Stimulated activated CD8-positive, alpha-beta memory T cell treated with anti-CD3 and anti-CD28 coated beads, Interleukin-12 subunit alpha, Interleukin-12 subunit beta, amount 100 ng/mL, for 24 hours (primary cell): Measurements from ENCODE around the gene KIF16B.
"Not testable (repeated sequence)": the region's sequence is repeated elsewhere in the genome, so short reads cannot be mapped to it uniquely, and the experiment has no call there.

Source experiments
- DNase-seq: peaks from one replicate; pipeline ENCODE4 v3.0.0-alpha.2; 2020; ENCODE audit errors: extremely low read depth

The KIF16B gene

GRCh38 chr20:16519673-16520072, 53.6 kb downstream of the KIF16B start:
- not testable (repeated sequence) for DNase-seq

GRCh38 chr20:16518784-16519084, 54.5 kb downstream of the KIF16B start:
- DNase-seq = no peak

DNA sequence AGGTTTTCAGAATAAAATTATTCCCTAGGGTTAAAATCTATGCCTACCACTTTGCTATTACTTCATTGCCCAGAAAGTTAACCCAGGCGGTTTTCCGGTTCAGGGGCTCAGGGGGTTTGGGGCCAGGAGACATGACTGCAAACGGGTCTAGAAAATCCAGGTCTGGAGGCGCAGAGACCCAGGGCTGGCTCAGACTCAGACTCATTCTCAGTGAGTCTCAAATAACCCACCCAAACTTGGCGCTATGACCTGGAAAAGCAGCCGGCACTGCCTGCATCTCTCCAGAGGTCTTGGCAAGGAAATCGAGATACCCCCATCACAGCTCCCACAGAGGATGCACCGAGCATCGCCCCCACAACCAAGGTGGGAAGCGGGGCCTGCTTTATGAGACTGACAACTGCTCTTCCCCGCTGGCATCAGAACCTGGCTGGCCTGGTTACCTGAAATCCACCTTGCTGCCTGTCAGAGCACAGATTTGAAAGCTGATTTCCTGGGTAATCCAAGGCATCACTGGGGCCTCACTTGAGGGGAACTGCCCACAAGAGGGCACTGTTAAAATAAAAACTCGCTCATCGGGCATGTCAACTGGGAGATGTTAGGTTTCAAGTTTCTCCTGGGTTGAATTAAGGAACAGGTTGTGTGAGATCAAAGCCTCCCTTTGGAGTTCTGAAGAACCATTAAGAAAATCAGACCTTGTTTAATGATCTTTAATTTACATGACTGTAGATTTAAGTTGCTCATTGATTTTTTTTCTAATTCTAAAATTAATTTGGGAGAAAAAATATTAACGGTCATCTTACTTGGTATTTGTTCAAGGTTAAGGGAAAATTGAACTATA, 55.1 kb downstream of the KIF16B start:
- no peak for DNase-seq

GRCh38 chr20:16516794-16517193, 56.5 kb downstream of the KIF16B start:
- no peak for DNase-seq

GRCh38 chr20:16515046-16515445, 58.2 kb downstream of the KIF16B start:
- DNase-seq = no peak

DNA sequence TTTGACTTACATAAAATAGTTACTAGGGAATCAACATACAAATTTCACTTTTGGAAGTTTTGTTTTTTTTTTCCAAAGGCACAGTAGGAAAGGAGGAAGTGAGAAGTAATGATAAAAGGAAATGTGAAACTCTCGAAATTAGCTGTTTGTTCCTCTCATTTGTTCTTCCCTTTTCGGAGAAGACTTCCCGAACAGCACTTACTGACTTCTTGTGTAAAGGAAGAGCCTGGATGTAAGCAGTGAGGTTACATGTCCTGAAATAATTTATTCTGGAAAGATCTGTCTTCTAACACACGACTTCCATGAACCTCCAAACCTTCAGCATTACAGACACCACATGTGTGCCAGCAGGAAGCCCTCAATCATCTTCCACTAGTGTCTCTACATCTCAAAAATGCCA, 59.1 kb downstream of the KIF16B start:
- no peak for DNase-seq

DNA sequence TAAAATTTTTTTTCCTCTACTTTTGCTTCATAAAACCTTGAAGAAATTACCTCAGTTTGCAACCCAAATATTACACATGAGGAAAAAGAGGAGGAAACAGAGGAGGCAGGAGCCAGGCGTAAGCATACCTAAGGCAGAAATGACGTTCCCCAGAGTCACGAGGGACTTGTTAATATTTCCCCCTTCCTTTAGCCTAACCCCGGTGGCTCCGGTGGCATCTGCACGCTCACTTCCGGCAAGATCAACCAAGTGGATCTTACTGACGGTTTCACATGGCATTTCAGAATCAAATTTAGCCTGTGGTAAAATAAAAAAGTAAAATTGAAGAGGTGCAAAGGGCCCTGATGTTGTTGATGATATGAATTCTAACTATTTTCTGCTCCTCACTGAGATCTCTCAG, 67.4 kb downstream of the KIF16B start:
- no peak for DNase-seq

GRCh38 chr20:16501301-16501700, 71.9 kb downstream of the KIF16B start:
- no peak for DNase-seq

DNA sequence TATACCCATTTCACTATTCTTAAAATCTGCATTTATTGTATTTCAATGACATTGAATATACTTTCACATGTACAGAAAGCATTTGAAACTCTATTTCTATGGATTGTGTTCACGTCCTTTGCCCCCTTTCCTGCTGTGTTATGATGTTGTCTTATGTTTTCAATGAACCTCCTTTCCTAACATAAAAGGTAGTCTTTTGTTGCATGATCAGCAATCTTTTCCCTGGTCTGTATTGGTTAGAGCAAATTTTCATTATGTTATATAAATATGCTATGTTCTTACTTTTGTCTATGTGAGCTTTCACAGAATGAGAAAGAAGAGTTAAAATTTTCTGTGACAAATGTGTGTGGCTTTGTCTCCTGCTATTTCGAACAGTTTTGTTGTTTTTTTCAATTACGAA, 73.1 kb downstream of the KIF16B start:
- no peak for DNase-seq

- no peak for DNase-seq
Measured at GRCh38 chr20:16498526-16499253, 74.6 kb downstream of the KIF16B start.

DNA sequence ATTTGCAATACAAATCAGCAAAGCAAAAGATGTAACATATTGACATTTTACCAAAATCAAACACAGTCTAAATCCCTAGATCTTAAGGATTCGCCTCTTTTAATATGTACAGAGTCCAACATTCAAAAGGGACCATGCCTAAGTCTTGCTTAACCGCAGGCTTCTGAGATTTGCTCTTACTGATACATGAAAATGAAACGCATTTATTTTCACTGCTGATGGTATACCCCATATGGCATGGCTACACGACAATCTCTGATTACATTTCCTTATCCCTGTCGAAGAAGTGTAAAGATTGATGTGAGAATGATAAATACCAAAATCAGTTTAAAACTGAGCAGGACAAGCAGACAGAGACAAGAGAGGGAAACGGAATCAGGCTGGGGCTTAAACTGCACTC, 75.4 kb downstream of the KIF16B start:
- no peak for DNase-seq

DNA sequence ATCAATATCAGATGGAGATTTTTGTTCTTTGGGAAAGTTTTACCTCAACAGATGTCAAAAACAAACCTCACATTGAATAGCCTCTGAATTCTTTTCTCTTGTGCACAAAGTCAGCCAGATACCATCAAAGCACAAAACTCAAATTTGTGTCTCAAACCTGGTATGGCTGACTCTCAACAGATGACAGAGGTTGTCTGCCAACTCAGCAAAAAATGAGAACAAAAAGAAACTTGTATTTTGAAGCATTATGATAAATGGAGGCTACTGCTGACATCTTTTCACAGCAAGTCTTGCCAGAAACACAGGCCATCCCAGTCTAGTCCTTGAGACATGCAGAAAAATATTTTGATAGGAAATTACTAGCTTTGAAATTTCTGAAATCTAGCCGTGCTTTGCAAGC, 79.8 kb downstream of the KIF16B start:
- DNase-seq = no peak

DNA sequence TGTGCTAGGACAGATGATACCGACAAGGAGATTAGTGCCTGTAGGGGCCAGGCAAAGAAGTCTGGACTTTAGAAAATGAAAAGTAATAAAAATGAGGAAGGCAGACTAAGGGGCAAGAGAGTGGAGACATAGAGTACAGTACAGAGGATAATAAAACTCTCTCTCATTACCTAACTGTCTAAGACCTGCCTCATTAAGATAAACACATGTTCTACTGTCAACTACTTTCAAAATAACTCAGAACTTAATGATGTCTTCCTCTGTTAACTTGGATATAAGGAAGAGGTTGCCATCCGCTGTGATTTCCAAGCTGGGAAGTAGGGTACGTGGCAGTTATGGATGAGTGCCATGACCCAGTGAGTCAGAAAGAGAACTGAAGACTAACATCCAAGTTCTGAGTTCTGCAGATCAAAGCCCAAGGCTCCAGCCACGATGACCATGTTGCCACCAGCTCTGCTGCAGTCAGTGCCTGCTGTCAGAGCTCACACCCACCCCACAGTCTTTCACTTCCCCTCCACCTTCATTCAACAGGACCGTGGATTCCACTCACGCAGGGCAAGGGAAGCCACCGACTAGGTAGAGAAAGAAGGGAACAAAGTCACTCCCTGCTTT, 81.8 kb downstream of the KIF16B start:
- DNase-seq = no peak

DNA sequence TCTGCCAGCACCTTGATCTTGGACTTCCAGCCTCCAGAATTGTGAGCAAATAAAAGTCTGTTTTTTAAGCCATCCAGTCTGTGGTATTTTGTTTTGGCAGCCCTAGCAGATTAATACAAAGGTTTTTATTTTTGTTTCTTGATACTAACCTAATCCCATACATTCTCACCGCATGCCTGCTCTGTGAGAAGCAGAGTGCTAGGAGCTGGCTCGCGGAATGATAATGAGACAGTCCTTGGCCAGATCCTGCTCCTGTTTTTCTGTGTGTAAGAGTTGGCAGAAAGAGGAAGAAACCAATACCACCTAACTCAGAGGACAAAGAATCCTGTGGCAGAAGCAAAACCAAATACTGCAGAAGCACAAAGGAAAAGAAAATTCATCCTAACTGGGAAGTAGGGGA, 82.6 kb downstream of the KIF16B start:
- DNase-seq = no peak

GRCh38 chr20:16488616-16489015, 84.6 kb downstream of the KIF16B start:
- no peak for DNase-seq

- DNase-seq = no peak
Measured at GRCh38 chr20:16488086-16488485, 85.2 kb downstream of the KIF16B start.

- no peak for DNase-seq
Measured at GRCh38 chr20:16486532-16486931, 86.7 kb downstream of the KIF16B start.

DNA sequence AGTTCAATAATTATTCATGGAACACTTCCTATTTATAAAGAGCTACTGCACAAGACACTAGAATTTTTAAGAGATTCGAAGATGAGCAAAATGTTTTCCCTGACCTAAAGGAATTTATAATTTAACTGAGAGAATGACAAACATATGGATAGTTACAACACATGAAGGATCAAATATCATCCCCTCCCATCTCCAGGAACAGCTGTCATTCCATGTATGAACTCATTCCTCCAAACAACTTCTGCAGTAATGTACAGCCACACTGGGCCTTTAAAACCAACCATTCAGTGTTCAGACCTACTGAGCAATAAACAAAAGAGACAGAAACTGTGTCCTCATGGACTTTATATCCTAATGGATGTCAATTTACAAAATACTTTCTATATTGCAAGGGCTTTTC, 87.8 kb downstream of the KIF16B start:
- DNase-seq = no peak

- no peak for DNase-seq
Measured at GRCh38 chr20:16483024-16483423, 90.2 kb downstream of the KIF16B start.

GRCh38 chr20:16481977-16482376, 91.3 kb downstream of the KIF16B start:
- DNase-seq = no peak

DNA sequence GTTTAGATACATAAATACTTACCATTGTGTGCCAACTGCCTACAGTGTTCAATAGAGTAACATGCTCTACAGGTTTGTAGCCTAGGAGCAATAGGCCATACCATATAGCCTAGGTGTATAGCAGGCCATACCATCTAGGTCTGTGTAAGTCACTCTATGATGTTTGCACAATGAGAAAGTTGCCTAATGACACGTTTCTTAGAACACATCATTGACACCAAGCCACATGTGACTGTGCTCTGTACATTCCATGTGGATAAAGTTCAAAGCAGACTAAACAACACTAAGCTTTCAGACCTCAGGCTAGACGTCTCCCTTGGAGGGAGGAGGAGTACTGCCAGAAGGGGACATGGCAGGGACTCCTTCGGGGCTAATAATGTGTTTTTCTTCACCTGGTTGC, 93.6 kb downstream of the KIF16B start:
- DNase-seq = no peak

DNA sequence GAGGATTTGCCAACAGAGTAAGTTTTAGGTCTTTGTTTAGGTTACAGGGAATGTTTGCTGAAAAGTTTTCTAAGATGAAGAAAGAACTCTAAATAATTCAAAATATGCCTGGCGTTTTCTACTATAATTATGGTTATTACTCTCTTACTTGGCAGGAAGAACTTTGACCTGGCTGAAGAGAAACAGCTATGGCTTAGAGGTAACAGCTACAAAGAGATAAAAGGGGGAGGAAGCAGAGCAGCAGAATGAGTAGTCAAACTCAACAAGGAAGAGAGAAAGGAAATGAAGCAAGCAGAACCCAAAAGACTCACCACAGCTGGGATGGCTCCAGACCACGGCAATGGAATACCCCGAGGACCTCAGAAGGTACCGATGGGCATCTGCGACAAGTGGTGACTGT, 95.6 kb downstream of the KIF16B start:
- no peak for DNase-seq

DNA sequence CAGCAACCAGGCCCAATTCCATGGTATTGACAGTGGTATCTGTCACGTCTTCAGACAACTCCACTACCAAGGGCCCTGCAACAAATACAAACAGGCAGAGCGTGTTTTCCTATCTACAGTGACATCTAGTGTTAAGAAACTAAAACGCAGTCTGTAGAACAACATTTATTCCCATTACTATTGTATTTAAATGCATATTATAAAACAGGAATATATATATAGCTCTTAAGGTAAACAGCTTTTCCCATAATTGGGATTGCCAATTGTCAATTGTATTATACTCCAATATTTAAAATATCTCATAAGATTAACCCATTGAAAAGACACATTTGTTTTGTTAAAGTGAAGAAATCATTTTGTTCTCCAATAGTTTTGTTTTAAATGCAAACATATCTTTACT, 97.2 kb downstream of the KIF16B start:
- no peak for DNase-seq
